Fibroblast of lung (primary cell): ENCODE data around the gene RAVER2. TPM values are rescaled to one million over a fixed set of nuclear protein-coding genes. Genes with fewer than 3 reads are reported as not detected.

Experiments used
- DNase-seq, 2 donors: peaks; one replicate each; pipeline versions ENCODE4 v3.0.0 to v3.0.0-alpha.2; 2010; ENCODE audit warnings: low read depth in 2 of 2
- H2AFZ ChIP-seq: 2 replicates; pipeline ENCODE4 v1.5.1; 2012; ENCODE audit warnings: low read length, control low read depth, inconsistent platforms
- H3K27ac ChIP-seq: 2 replicates; pipeline ENCODE4 v1.5.1; 2011; ENCODE audit warnings: low read length, control low read depth; ENCODE audit not compliant: insufficient read depth
- H3K27me3 ChIP-seq: 2 replicates; pipeline ENCODE4 v1.5.1; 2011; ENCODE audit warnings: mild to moderate bottlenecking, low read length; ENCODE audit not compliant: control insufficient read depth, insufficient read depth
- H3K36me3 ChIP-seq: 2 replicates; pipeline ENCODE4 v1.5.1; 2011; ENCODE audit warnings: low read length; ENCODE audit not compliant: control insufficient read depth, insufficient read depth
- H3K4me1 ChIP-seq: 2 replicates; pipeline ENCODE4 v1.5.1; 2011; ENCODE audit warnings: low read length; ENCODE audit not compliant: control insufficient read depth, insufficient read depth; ENCODE audit errors: extremely low read depth
- H3K4me2 ChIP-seq: 2 replicates; pipeline ENCODE4 v1.5.1; 2011; ENCODE audit warnings: low read length, control low read depth; ENCODE audit not compliant: insufficient read depth; ENCODE audit errors: extremely low read depth
- H3K4me3 ChIP-seq, 4 experiments: fragments of 200-600 bp in 1 of 4; sonication (generic) in 1 of 4; replicated peaks in 1 of 4; 2 replicates each; pipeline ENCODE4 v1.5.1; 2011 to 2016; ENCODE audit warnings: low read length in 4 of 4, low read depth in 3 of 4, mild to moderate bottlenecking in 3 of 4, control low read depth in 2 of 4, inconsistent platforms in 1 of 4, mixed read lengths in 1 of 4; ENCODE audit not compliant: insufficient read depth in 1 of 4; ENCODE audit errors: control extremely low read depth in 1 of 4
- H3K79me2 ChIP-seq: 2 replicates; pipeline ENCODE4 v1.5.1; 2012; ENCODE audit warnings: mild to moderate bottlenecking, low read length, inconsistent platforms; ENCODE audit not compliant: control insufficient read depth, insufficient read depth
- H3K9ac ChIP-seq: 2 replicates; pipeline ENCODE4 v1.5.1; 2011; ENCODE audit warnings: mild to moderate bottlenecking, low read length, control low read depth; ENCODE audit not compliant: insufficient read depth
- H3K9me3 ChIP-seq: 2 replicates; pipeline ENCODE4 v1.5.1; 2012; ENCODE audit warnings: low read depth, low read length; ENCODE audit not compliant: control insufficient read depth, insufficient read depth
- H4K20me1 ChIP-seq: 2 replicates; pipeline ENCODE4 v1.5.1; 2011; ENCODE audit warnings: low read length; ENCODE audit not compliant: control insufficient read depth, insufficient read depth; ENCODE audit errors: extremely low read depth
- CTCF ChIP-seq, 2 donors: IDR thresholded peaks in 1 of 2; conservative IDR thresholded peaks in 1 of 2; 1 replicate in 1 of 2; 2 replicates in 1 of 2; pipeline ENCODE4 v1.5.1; 2011 to 2012; ENCODE audit warnings: low read length in 2 of 2, control low read depth in 1 of 2, inconsistent platforms in 1 of 2, low read depth in 1 of 2, mild to moderate bottlenecking in 1 of 2
- EZH2 ChIP-seq: IDR thresholded peaks from 2 replicates; pipeline ENCODE4 v1.5.1; 2012; ENCODE audit warnings: low read length, control low read depth, mild to moderate bottlenecking; ENCODE audit errors: missing control alignments
- polyA plus RNA-seq, 2 donors: library from polyadenylated mRNA; depleted of rRNA in 1 of 2; stranded (reverse) in 1 of 2; unstranded in 1 of 2; fragments of >200 nt; gene quantifications; 2 replicates each; pipeline ENCODE4 v1.2.1, GENCODE V29; 2011 to 2012; ENCODE audit warnings: missing spikeins in 1 of 2
- total RNA-seq: library from RNA; depleted of rRNA; stranded (reverse); fragments of >200 nt; gene quantifications from 2 replicates; pipeline ENCODE4 v1.2.1, GENCODE V29; 2014

RAVER2 gene
- total and polyA plus RNA-seq, 2 donors (not counting 1 experiment from before 2014, with no cell fraction given) = 4.3 to 5.6 TPM

- no peak overlapping the region for H3K9ac ChIP-seq
- H3K79me2 ChIP-seq = no peaks in the 10 kb centered on the region
- H3K27ac ChIP-seq = no peak overlapping the region
- no peaks in the 10 kb centered on the region for H3K27me3 ChIP-seq
- no peaks in the 10 kb centered on the region for H4K20me1 ChIP-seq
- H3K36me3 ChIP-seq = peaks cover 18% of the 10 kb centered on the region
- no peak overlapping the region for H3K4me3 ChIP-seq
- TF ChIP-seq CTCF (conservative IDR thresholded peaks at IDR 0.05 in 1 of 2, IDR thresholded peaks at IDR 0.05 in 1 of 2; ENCODE audit: low read depth in 1 of 2, low read length in 2 of 2) (no peak), EZH2 (no peak)
- DNase-seq = no peak
- H3K4me2 ChIP-seq = no peak overlapping the region
- H3K9me3 ChIP-seq = no peaks in the 10 kb centered on the region
- no peak overlapping the region for H2AFZ ChIP-seq
- H3K4me1 ChIP-seq = no peaks in the 10 kb centered on the region
These were observed 128.7 kb downstream of the RAVER2 start for GRCh38 chr1:64873576-64873975.

- no peak for DNase-seq
- no peak overlapping the region for H3K4me3 ChIP-seq
- no peaks in the 10 kb centered on the region for H3K79me2 ChIP-seq
- no peaks in the 10 kb centered on the region for H3K9me3 ChIP-seq
- H3K9ac ChIP-seq = no peak overlapping the region
- no peaks in the 10 kb centered on the region for H4K20me1 ChIP-seq
- H3K27ac ChIP-seq = no peak overlapping the region
- H3K4me2 ChIP-seq = no peak overlapping the region
- TF ChIP-seq CTCF (conservative IDR thresholded peaks at IDR 0.05 in 1 of 2, IDR thresholded peaks at IDR 0.05 in 1 of 2; ENCODE audit: low read depth in 1 of 2, low read length in 2 of 2) (no peak), EZH2 (no peak)
- no peak overlapping the region for H2AFZ ChIP-seq
- H3K36me3 ChIP-seq = peaks cover 13% of the 10 kb centered on the region
- H3K4me1 ChIP-seq = no peaks in the 10 kb centered on the region
- H3K27me3 ChIP-seq = no peaks in the 10 kb centered on the region
These were observed 129.8 kb downstream of the RAVER2 start for GRCh38 chr1:64874666-64875065.

- H3K27ac ChIP-seq = no peak overlapping the region
- H3K27me3 ChIP-seq = no peaks in the 10 kb centered on the region
- H3K4me2 ChIP-seq = no peak overlapping the region
- no peak for DNase-seq
- peaks cover 13% of the 10 kb centered on the region for H3K36me3 ChIP-seq
- no peak overlapping the region for H3K4me3 ChIP-seq
- H3K79me2 ChIP-seq = no peaks in the 10 kb centered on the region
- no peaks in the 10 kb centered on the region for H3K4me1 ChIP-seq
- no peak overlapping the region for H3K9ac ChIP-seq
- no peaks in the 10 kb centered on the region for H4K20me1 ChIP-seq
- no peak for TF ChIP-seq EZH2
- TF ChIP-seq CTCF (conservative IDR thresholded peaks at IDR 0.05 in 1 of 2, IDR thresholded peaks at IDR 0.05 in 1 of 2; ENCODE audit: low read depth in 1 of 2, low read length in 2 of 2) = no peak
- H3K9me3 ChIP-seq = no peaks in the 10 kb centered on the region
- no peak overlapping the region for H2AFZ ChIP-seq
These were observed 130.2 kb downstream of the RAVER2 start for GRCh38 chr1:64875101-64875500.
